Nephron (organoid): ENCODE measurements around the gene PFKFB4.
"Not testable (repeated sequence)": the region's sequence is repeated elsewhere in the genome, so short reads cannot be mapped to it uniquely, and the experiment has no call there.

ENCODE experiments used
- H3K27ac Mint-ChIP-seq, 3 experiments: 2 replicates each; pipeline ENCODE4 v1.8.0; 2020; ENCODE audit warnings: mixed read lengths in 3 of 3, mild to moderate bottlenecking in 2 of 3, moderate library complexity in 1 of 3
- H3K27me3 Mint-ChIP-seq: 2 replicates; pipeline ENCODE4 v1.8.0; 2021; ENCODE audit warnings: low read depth, mild to moderate bottlenecking, moderate library complexity, mixed read lengths
- H3K36me3 Mint-ChIP-seq: 2 replicates; pipeline ENCODE4 v1.8.0; 2020; ENCODE audit warnings: low read depth, mixed read lengths
- H3K4me1 Mint-ChIP-seq: 2 replicates; pipeline ENCODE4 v1.8.0; 2020; ENCODE audit warnings: mixed read lengths
- H3K4me3 Mint-ChIP-seq, 3 experiments: 2 replicates each; pipeline ENCODE4 v1.8.0; 2020; ENCODE audit warnings: mild to moderate bottlenecking in 3 of 3, mixed read lengths in 3 of 3, moderate library complexity in 2 of 3
- H3K9me3 Mint-ChIP-seq: 2 replicates; pipeline ENCODE4 v1.8.0; 2020; ENCODE audit warnings: mixed read lengths
- CTCF ChIP-seq, 3 experiments: fragments of 200-600 bp; sonication (generic); IDR thresholded peaks; one replicate each; pipeline ENCODE4 v1.5.0; 2021; ENCODE audit warnings: antibody characterized with exemption in 3 of 3; ENCODE audit not compliant: unreplicated experiment in 3 of 3

Gene PFKFB4

GRCh38 chr3:48501196-48501595 is 55.4 kb downstream of the PFKFB4 start:
- Mint-ChIP-seq H3K4me3 (peak overlapping the region in 1 of 3 experiments; percentile 46), H3K36me3 (peaks cover 18% of the 10 kb centered on the region), H3K9me3 (no peaks in the 10 kb centered on the region), H3K4me1 (no peaks in the 10 kb centered on the region), H3K27ac (peak overlapping the region in 1 of 3 experiments; percentile 28), H3K27me3 (no peaks in the 10 kb centered on the region)
- no peak for TF ChIP-seq CTCF (IDR thresholded peaks at IDR 0.05; ENCODE audit: unreplicated experiment in 3 of 3)

GRCh38 chr3:48500656-48501055 is 55.9 kb downstream of the PFKFB4 start:
- no peak for TF ChIP-seq CTCF (IDR thresholded peaks at IDR 0.05; ENCODE audit: unreplicated experiment in 3 of 3)
- no peaks in the 10 kb centered on the region for H3K9me3 Mint-ChIP-seq
- no peaks in the 10 kb centered on the region for H3K27me3 Mint-ChIP-seq
- no peaks in the 10 kb centered on the region for H3K4me1 Mint-ChIP-seq
- no peak overlapping the region for H3K4me3 Mint-ChIP-seq
- H3K27ac Mint-ChIP-seq: peak overlapping the region in 2 of 3 experiments; percentile 35 to 43
- H3K36me3 Mint-ChIP-seq: peaks cover 18% of the 10 kb centered on the region

- H3K27me3 Mint-ChIP-seq: no peaks in the 10 kb centered on the region
- H3K36me3 Mint-ChIP-seq: peaks cover 19% of the 10 kb centered on the region
- TF ChIP-seq CTCF (IDR thresholded peaks at IDR 0.05; ENCODE audit: unreplicated experiment in 3 of 3): no peak
- H3K27ac Mint-ChIP-seq: no peak overlapping the region
- H3K4me3 Mint-ChIP-seq: no peak overlapping the region
- H3K4me1 Mint-ChIP-seq: no peaks in the 10 kb centered on the region
- no peaks in the 10 kb centered on the region for H3K9me3 Mint-ChIP-seq
These were observed 63.5 kb downstream of the PFKFB4 start for GRCh38 chr3:48493203-48493501.

GRCh38 chr3:48492461-48493202 is 64.0 kb downstream of the PFKFB4 start:
- no peaks in the 10 kb centered on the region for H3K4me1 Mint-ChIP-seq
- H3K36me3 Mint-ChIP-seq: peaks cover 14% of the 10 kb centered on the region
- H3K9me3 Mint-ChIP-seq: no peaks in the 10 kb centered on the region
- no peak overlapping the region for H3K4me3 Mint-ChIP-seq
- no peak for TF ChIP-seq CTCF (IDR thresholded peaks at IDR 0.05; ENCODE audit: unreplicated experiment in 3 of 3)
- H3K27ac Mint-ChIP-seq: peak overlapping the region in 1 of 3 experiments; percentile 52
- H3K27me3 Mint-ChIP-seq: no peaks in the 10 kb centered on the region

GRCh38 chr3:48486952-48487351 is 69.7 kb downstream of the PFKFB4 start:
- Mint-ChIP-seq H3K4me3 (no peak overlapping the region), H3K9me3 (no peaks in the 10 kb centered on the region), H3K4me1 (no peaks in the 10 kb centered on the region), H3K27me3 (no peaks in the 10 kb centered on the region), H3K27ac (no peak overlapping the region), H3K36me3 (no peaks in the 10 kb centered on the region)
- TF ChIP-seq CTCF (IDR thresholded peaks at IDR 0.05; ENCODE audit: unreplicated experiment in 3 of 3): no peak

- H3K9me3 Mint-ChIP-seq, H3K4me3 Mint-ChIP-seq, H3K27ac Mint-ChIP-seq, H3K27me3 Mint-ChIP-seq, H3K36me3 Mint-ChIP-seq, H3K4me1 Mint-ChIP-seq: not testable (repeated sequence)
These were observed 73.8 kb downstream of the PFKFB4 start for GRCh38 chr3:48482822-48483221.

GRCh38 chr3:48480891-48481290 is 75.7 kb downstream of the PFKFB4 start:
- H3K4me3 Mint-ChIP-seq, H3K9me3 Mint-ChIP-seq, H3K36me3 Mint-ChIP-seq, H3K27ac Mint-ChIP-seq, H3K4me1 Mint-ChIP-seq, H3K27me3 Mint-ChIP-seq: not testable (repeated sequence)
